GM12874 (cell line): Measurements from ENCODE around the gene FSTL4.

Experiments
- TF ChIP-seq, protein P1 (sequence below): IDR thresholded peaks from 2 replicates; pipeline ENCODE4 v1.5.1; 2011; ENCODE audit warnings: low read depth, mild to moderate bottlenecking, control low read depth, low read length, moderate library complexity; ENCODE audit not compliant: insufficient read depth

Gene FSTL4

DNA sequence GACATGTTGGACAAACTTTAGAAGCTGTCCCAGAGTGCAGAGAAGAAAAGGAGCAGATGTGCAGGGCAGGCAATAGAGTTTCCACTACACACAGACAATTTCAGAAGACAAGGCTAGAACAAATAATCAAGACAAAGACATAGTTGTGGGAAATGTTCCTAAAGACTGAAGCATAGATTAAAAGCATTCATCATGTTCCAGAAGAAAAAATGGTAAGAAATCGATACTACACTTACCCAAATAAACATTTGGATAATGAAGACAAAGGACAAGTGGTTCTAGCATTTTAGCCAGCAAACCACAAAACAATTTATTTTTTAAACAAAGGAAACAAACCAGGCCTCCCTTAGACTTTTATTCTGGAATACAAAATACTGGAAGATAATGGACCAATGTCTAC is 97.9 kb downstream of the FSTL4 start:
- TF ChIP-seq, protein P1, sequence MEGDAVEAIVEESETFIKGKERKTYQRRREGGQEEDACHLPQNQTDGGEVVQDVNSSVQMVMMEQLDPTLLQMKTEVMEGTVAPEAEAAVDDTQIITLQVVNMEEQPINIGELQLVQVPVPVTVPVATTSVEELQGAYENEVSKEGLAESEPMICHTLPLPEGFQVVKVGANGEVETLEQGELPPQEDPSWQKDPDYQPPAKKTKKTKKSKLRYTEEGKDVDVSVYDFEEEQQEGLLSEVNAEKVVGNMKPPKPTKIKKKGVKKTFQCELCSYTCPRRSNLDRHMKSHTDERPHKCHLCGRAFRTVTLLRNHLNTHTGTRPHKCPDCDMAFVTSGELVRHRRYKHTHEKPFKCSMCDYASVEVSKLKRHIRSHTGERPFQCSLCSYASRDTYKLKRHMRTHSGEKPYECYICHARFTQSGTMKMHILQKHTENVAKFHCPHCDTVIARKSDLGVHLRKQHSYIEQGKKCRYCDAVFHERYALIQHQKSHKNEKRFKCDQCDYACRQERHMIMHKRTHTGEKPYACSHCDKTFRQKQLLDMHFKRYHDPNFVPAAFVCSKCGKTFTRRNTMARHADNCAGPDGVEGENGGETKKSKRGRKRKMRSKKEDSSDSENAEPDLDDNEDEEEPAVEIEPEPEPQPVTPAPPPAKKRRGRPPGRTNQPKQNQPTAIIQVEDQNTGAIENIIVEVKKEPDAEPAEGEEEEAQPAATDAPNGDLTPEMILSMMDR: no peak

- TF ChIP-seq, protein P1: no peak
Measured at GRCh38 chr5:133512896-133513295, 99.4 kb downstream of the FSTL4 start.

GRCh38 chr5:133511653-133512235 is 100.6 kb downstream of the FSTL4 start:
- TF ChIP-seq, protein P1: no peak

- TF ChIP-seq, protein P1: no peak
Measured at GRCh38 chr5:133510634-133511262, 101.6 kb downstream of the FSTL4 start.

DNA sequence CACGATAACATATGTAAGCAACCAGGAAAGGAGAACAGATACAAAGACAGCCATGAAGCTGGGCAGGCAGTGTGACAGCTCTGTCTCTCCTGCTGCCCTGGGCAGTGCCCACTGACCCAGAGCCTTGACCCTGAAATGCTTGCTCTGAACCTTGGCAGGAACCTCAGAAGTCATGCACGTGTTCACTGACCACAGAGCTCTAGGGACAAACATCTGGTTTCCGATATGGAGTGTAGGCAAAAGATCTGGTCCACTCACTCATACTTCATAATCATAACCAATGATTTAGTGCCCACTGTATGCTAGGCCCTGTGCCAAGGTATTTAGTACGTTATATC is 102.6 kb downstream of the FSTL4 start:
- TF ChIP-seq, protein P1: no peak

GRCh38 chr5:133508845-133509741 is 103.2 kb downstream of the FSTL4 start:
- TF ChIP-seq, protein P1: no peak

- TF ChIP-seq, protein P1: no peak
Measured at GRCh38 chr5:133508331-133508730, 104.0 kb downstream of the FSTL4 start.
